H1 (cell line): ENCODE results near the gene SPEM1. TPM values are rescaled to one million over a fixed set of nuclear protein-coding genes. Genes with fewer than 3 reads are reported as not detected.

Experiments used
- CTCF ChIA-PET: fragments of 300-600 bp; sonication (Branson Sonifier 250); formaldehyde crosslinking; loops from one replicate; lab custom pipeline; 2021; ENCODE audit not compliant: partially characterized antibody; lab: Charles Lee
- POLR2A ChIA-PET: fragments of 300-600 bp; sonication (Branson Sonifier 250); formaldehyde crosslinking; loops from one replicate; lab custom pipeline; 2021; ENCODE audit warnings: inconsistent platforms; ENCODE audit not compliant: partially characterized antibody; lab: Charles Lee
- DNase-seq, 2 experiments: peaks; one replicate each; pipeline versions ENCODE4 v3.0.0 to v3.0.0-alpha.2; 2010 to 2022; ENCODE audit warnings: low spot score in 2 of 2, low read depth in 1 of 2, mixed read lengths in 1 of 2
- FAIRE-seq: peaks from 2 replicates; lab custom pipeline; 2011; peaks lifted over from hg19 to GRCh38; lab: Jason Lieb, UNC
- H2AFZ ChIP-seq: 2 replicates; pipeline ENCODE4 v1.8.1; 2012; ENCODE audit warnings: low read length, inconsistent platforms
- H2AK5ac ChIP-seq: 2 replicates; pipeline ENCODE4 v1.6.1; 2013; ENCODE audit warnings: low read depth, low read length
- H2BK120ac ChIP-seq: replicated peaks from 2 replicates; pipeline ENCODE3; 2013; ENCODE audit warnings: low read depth, low read length, inconsistent platforms
- H2BK12ac ChIP-seq: 2 replicates; pipeline ENCODE4 v1.6.1; 2013; ENCODE audit warnings: low read depth, low read length
- H2BK15ac ChIP-seq: 2 replicates; pipeline ENCODE4 v1.6.1; 2013; ENCODE audit warnings: low read length
- H2BK20ac ChIP-seq: 2 replicates; pipeline ENCODE4 v1.6.1; 2013; ENCODE audit warnings: low read length
- H2BK5ac ChIP-seq: 2 replicates; pipeline ENCODE4 v1.6.1; 2013; ENCODE audit warnings: low read depth, low read length
- H3K14ac ChIP-seq: 2 replicates; pipeline ENCODE4 v1.6.1; 2013; ENCODE audit warnings: inconsistent platforms; ENCODE audit not compliant: insufficient read length
- H3K18ac ChIP-seq: 2 replicates; pipeline ENCODE4 v1.6.1; 2013; ENCODE audit warnings: low read length; ENCODE audit errors: extremely low read depth
- H3K23ac ChIP-seq: 2 replicates; pipeline ENCODE4 v1.6.1; 2013; ENCODE audit warnings: inconsistent platforms; ENCODE audit not compliant: insufficient read length
- H3K23me2 ChIP-seq: 2 replicates; pipeline ENCODE4 v1.6.1; 2013; ENCODE audit warnings: low read depth, low read length
- H3K27ac ChIP-seq: 2 replicates; pipeline ENCODE4 v1.6.1; 2011; ENCODE audit warnings: low read depth, low read length, inconsistent platforms
- H3K27me3 ChIP-seq, 4 experiments: replicated peaks in 1 of 4; 1 replicate in 1 of 4; 2 replicates in 3 of 4; pipeline versions ENCODE4 v1.6.1 to v1.8.1; 2011 to 2013; ENCODE audit warnings: low read length in 3 of 4, mild to moderate bottlenecking in 3 of 4, inconsistent platforms in 2 of 4, mixed read lengths in 2 of 4, moderate library complexity in 1 of 4; ENCODE audit not compliant: control insufficient read depth in 3 of 4, insufficient read depth in 3 of 4; ENCODE audit errors: extremely low read depth in 1 of 4
- H3K36me3 ChIP-seq, 4 experiments: 2 replicates each; pipeline versions ENCODE4 v1.6.1 to v1.8.1; 2011 to 2013; ENCODE audit warnings: mild to moderate bottlenecking in 4 of 4, low read length in 3 of 4, moderate library complexity in 2 of 4, control low read depth in 1 of 4, inconsistent platforms in 1 of 4; ENCODE audit not compliant: insufficient read depth in 4 of 4, control insufficient read depth in 2 of 4
- H3K4ac ChIP-seq: replicated peaks from 2 replicates; pipeline ENCODE3; 2013; ENCODE audit warnings: low read length, low read depth, mixed read lengths, inconsistent platforms; ENCODE audit not compliant: insufficient read length
- H3K4me1 ChIP-seq, 4 experiments: replicated peaks in 1 of 4; 1 replicate in 1 of 4; 2 replicates in 3 of 4; pipeline versions ENCODE4 v1.6.1 to v1.8.1; 2011 to 2013; ENCODE audit warnings: low read length in 3 of 4, inconsistent platforms in 2 of 4, mixed read lengths in 1 of 4; ENCODE audit not compliant: insufficient read depth in 4 of 4, control insufficient read depth in 3 of 4
- H3K4me2 ChIP-seq, 2 experiments: 2 replicates each; pipeline versions ENCODE4 v1.6.1 to v1.8.1; 2011 to 2013; ENCODE audit warnings: low read depth in 2 of 2, low read length in 2 of 2, control low read depth in 1 of 2, inconsistent platforms in 1 of 2, mild to moderate bottlenecking in 1 of 2; ENCODE audit not compliant: insufficient read depth in 1 of 2
- H3K4me3 ChIP-seq, 4 experiments: fragments of 200-600, 300-600 bp in 1 of 4; sonication (generic), shearing (Covaris generic), sonication (Bioruptor Twin) in 1 of 4; 2 replicates each; pipeline versions ENCODE4 v1.5.1 to v1.8.1; 2011 to 2016; ENCODE audit warnings: low read length in 4 of 4, low read depth in 3 of 4, control low read depth in 2 of 4, inconsistent platforms in 2 of 4, mild to moderate bottlenecking in 2 of 4, mixed read lengths in 1 of 4, moderate library complexity in 1 of 4; ENCODE audit not compliant: insufficient read depth in 2 of 4; ENCODE audit errors: extremely low read depth in 1 of 4
- H3K56ac ChIP-seq: replicated peaks from 2 replicates; pipeline ENCODE3; 2013; ENCODE audit warnings: low read depth, mild to moderate bottlenecking, mixed read lengths, low read length, inconsistent platforms; ENCODE audit not compliant: insufficient read length
- H3K79me1 ChIP-seq: 2 replicates; pipeline ENCODE4 v1.6.1; 2013; ENCODE audit warnings: low read depth, low read length, control low read depth
- H3K79me2 ChIP-seq, 2 experiments: 2 replicates each; pipeline versions ENCODE4 v1.6.1 to v1.8.1; 2012 to 2013; ENCODE audit warnings: low read length in 2 of 2, mild to moderate bottlenecking in 2 of 2, inconsistent platforms in 1 of 2; ENCODE audit not compliant: insufficient read depth in 2 of 2, control insufficient read depth in 1 of 2
- H3K9ac ChIP-seq, 4 experiments: replicated peaks in 1 of 4; 1 replicate in 1 of 4; 2 replicates in 3 of 4; pipeline versions ENCODE4 v1.6.1 to v1.8.1; 2011 to 2013; ENCODE audit warnings: low read depth in 3 of 4, low read length in 3 of 4, control low read depth in 2 of 4, mild to moderate bottlenecking in 2 of 4, moderate library complexity in 2 of 4, inconsistent platforms in 1 of 4; ENCODE audit errors: extremely low read depth in 1 of 4
- H3K9me3 ChIP-seq, 2 experiments: 2 replicates each; pipeline versions ENCODE4 v1.6.1 to v1.8.1; 2012 to 2013; ENCODE audit warnings: mild to moderate bottlenecking in 2 of 2, moderate library complexity in 2 of 2, control low read depth in 1 of 2, inconsistent platforms in 1 of 2, low read depth in 1 of 2, low read length in 1 of 2, mixed read lengths in 1 of 2; ENCODE audit not compliant: insufficient read depth in 2 of 2
- H4K20me1 ChIP-seq, 2 experiments: replicated peaks in 1 of 2; 2 replicates each; pipeline versions ENCODE3 to v1.8.1; 2011 to 2013; ENCODE audit warnings: inconsistent platforms in 2 of 2, low read length in 2 of 2, mild to moderate bottlenecking in 1 of 2; ENCODE audit not compliant: insufficient read depth in 2 of 2, control insufficient read depth in 1 of 2
- H4K5ac ChIP-seq: 2 replicates; pipeline ENCODE4 v1.6.1; 2013; ENCODE audit warnings: low read length, low read depth, mixed read lengths, inconsistent platforms; ENCODE audit not compliant: insufficient read length
- H4K8ac ChIP-seq: 2 replicates; pipeline ENCODE4 v1.8.0; 2013; ENCODE audit warnings: mild to moderate bottlenecking, moderate library complexity, low read length, inconsistent platforms; ENCODE audit not compliant: insufficient read depth; ENCODE audit errors: extremely low read depth
- H4K91ac ChIP-seq: replicated peaks from 2 replicates; pipeline ENCODE3; 2013; ENCODE audit warnings: low read length, mixed read lengths, inconsistent platforms; ENCODE audit not compliant: insufficient read length
- BACH1 ChIP-seq: IDR thresholded peaks from 2 replicates; pipeline ENCODE4 v1.6.1; 2012; ENCODE audit warnings: low read length, improper control_type of control experiment
- CEBPB ChIP-seq: IDR thresholded peaks from 2 replicates; pipeline ENCODE4 v1.6.1; 2012; ENCODE audit warnings: low read depth, low read length
- HDAC2 ChIP-seq, 2 experiments: fragments of 300-600 bp in 1 of 2; sonication (generic) in 1 of 2; IDR thresholded peaks; 2 replicates each; pipeline ENCODE4 v1.6.1; 2011 to 2012; ENCODE audit warnings: low read depth in 2 of 2, low read length in 2 of 2, mild to moderate bottlenecking in 2 of 2, moderate library complexity in 2 of 2, borderline replicate concordance in 1 of 2, inconsistent platforms in 1 of 2
- HDAC6 ChIP-seq: IDR thresholded peaks from one replicate; pipeline ENCODE4 v1.7.1; 2012; ENCODE audit warnings: low read depth, mild to moderate bottlenecking, inconsistent platforms, low read length, moderate library complexity
- JUN ChIP-seq: IDR thresholded peaks from 2 replicates; pipeline ENCODE4 v1.6.1; 2011; ENCODE audit warnings: low read depth, mild to moderate bottlenecking, improper control_type of control experiment, low read length
- PHF8 ChIP-seq: fragments of 200-600 bp; sonication (generic); conservative IDR thresholded peaks from 2 replicates; pipeline ENCODE4 v1.7.1; 2012; ENCODE audit warnings: low read depth, mild to moderate bottlenecking, inconsistent platforms, low read length, moderate library complexity
- POLR2A ChIP-seq, 2 experiments: IDR thresholded peaks; 1 replicate in 1 of 2; 2 replicates in 1 of 2; pipeline ENCODE4 v1.6.1; 2011; ENCODE audit warnings: low read depth in 2 of 2, low read length in 2 of 2, mild to moderate bottlenecking in 2 of 2; ENCODE audit errors: control extremely low read depth in 1 of 2
- RAD21 ChIP-seq, 2 experiments: IDR thresholded peaks in 1 of 2; conservative IDR thresholded peaks in 1 of 2; 2 replicates each; pipeline ENCODE4 v1.6.1; 2011; ENCODE audit warnings: low read depth in 2 of 2, low read length in 2 of 2, improper control_type of control experiment in 1 of 2, inconsistent platforms in 1 of 2, mild to moderate bottlenecking in 1 of 2, moderate library complexity in 1 of 2
- RFX5 ChIP-seq: IDR thresholded peaks from 2 replicates; pipeline ENCODE4 v1.6.1; 2011; ENCODE audit warnings: low read depth, low read length, improper control_type of control experiment, borderline replicate concordance
- WGBS, 2 experiments: shearing (Covaris generic) in 1 of 2; methylation state at CpG; one replicate each; pipeline versions ENCODE4 v1.1.6 to v1.1.7; 2013 to 2015; ENCODE audit warnings: low lambda C conversion rate in 2 of 2, mixed read lengths in 2 of 2, inconsistent platforms in 1 of 2, low coverage in 1 of 2, missing lambda C conversion rate in 1 of 2; ENCODE audit not compliant: insufficient replicate concordance in 2 of 2, insufficient coverage in 1 of 2, insufficient read length in 1 of 2; ENCODE audit errors: extremely low coverage in 1 of 2, missing lambda C conversion rate in 1 of 2; 5-methylcytosine and 5-hydroxymethylcytosine counted together
- polyA plus RNA-seq, 7 experiments: library from polyadenylated mRNA; depleted of rRNA in 3 of 7; stranded (reverse) in 5 of 7; unstranded in 2 of 7; fragments of >200 nt in 5 of 7; fragments of 200-250 nt in 2 of 7; gene quantifications; 1 replicate in 5 of 7; 2 replicates in 1 of 7; 4 replicates in 1 of 7; pipeline versions ENCODE4 v1.2.1 to v1.2.3, GENCODE V29; 2011 to 2013; ENCODE audit warnings: missing spikeins in 2 of 7, mixed read lengths in 2 of 7
- total RNA-seq: library from RNA; stranded (reverse); fragmentation: NEBNext Ultra II Directional; extraction: Animal tissue kit (Norgen Biotek cat#: 25700); gene quantifications from 2 replicates; pipeline ENCODE4 v1.2.1, GENCODE V29; 2021
- TF ChIP-seq, protein P1 (sequence below): IDR thresholded peaks from 2 replicates; pipeline ENCODE4 v1.6.1; 2012; ENCODE audit warnings: inconsistent platforms

SPEM1 gene
- total and polyA plus RNA-seq, 2 of the 8 experiments (the other 6 are each of a cell fraction or from before 2014, with no cell fraction given): not detected

DNA sequence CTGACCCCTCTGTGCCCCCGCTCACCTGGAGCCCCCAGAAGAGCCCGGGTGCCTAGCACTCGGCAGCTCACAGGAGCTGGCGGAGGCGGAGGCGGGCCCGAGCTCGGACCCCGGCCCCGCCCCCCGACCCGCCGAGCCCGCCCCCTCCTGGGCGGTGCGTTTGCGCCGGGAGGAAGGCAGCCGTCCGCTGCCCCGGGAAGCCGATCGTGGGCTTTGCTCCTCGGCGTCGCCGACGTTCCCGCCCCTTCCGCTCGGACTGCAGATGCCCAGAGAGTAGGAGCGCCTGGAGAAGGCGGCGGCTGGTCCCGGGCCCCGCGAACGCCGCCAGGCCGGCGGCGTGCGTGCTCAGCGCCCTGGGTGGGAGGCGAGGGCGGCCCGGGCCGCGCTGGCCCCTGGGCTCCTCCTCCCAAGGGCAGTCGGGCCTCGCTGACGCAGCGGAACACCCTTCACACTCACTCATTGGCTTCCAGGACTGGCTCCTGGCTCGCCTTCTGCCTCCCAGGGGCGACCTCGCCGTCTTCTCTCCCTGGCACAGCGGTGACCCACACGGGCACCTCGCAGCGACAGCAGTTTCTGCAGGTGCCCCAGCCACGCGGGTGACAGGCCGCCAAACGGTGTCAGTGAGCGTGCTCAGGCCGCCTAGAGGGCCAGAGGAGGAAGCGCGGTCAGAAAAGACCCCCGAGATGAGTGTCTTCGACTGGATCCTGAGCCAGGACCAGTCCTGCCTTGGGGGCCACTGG, 25.5 kb upstream of the SPEM1 start, which contains the start of gene PLSCR3:
Gene PLSCR3, minus strand, starts transcription at position 74 of the 740 bp plus-strand sequence. CDS start 415 bp downstream, outside the sequence.
- peaks cover 0 to 9% (median 3%) of the 10 kb centered on the region in 4 experiments; a peak in 6 of 7 replicates for H3K4me1 ChIP-seq
- no peak within 1 kb of the TSS for H3K23ac ChIP-seq
- no peak within 1 kb of the TSS for H2BK120ac ChIP-seq
- H3K9me3 ChIP-seq: no peaks in the 10 kb centered on the region
- H3K27ac ChIP-seq: no peak within 1 kb of the TSS
- H3K79me1 ChIP-seq: no peaks in the 10 kb centered on the region; the same call in 1 of the 2 replicates
- H3K27me3 ChIP-seq: no peaks in the 10 kb centered on the region
- peak within 1 kb of the TSS; percentile 61; the same call in 1 of the 2 replicates for H2AFZ ChIP-seq
- peak within 1 kb of the TSS; percentile 91 to 95 for H3K4me2 ChIP-seq
- H2BK12ac ChIP-seq: no peak within 1 kb of the TSS
- H4K5ac ChIP-seq: peak within 1 kb of the TSS; percentile 67
- DNase-seq: peak in 1 of 2 experiments; percentile 93
- H3K79me2 ChIP-seq: no peaks in the 10 kb centered on the region
- H3K23me2 ChIP-seq: peaks cover 14% of the 10 kb centered on the region; the same call in 1 of the 2 replicates
- peak within 1 kb of the TSS; percentile 90 for H3K18ac ChIP-seq
- peak within 1 kb of the TSS; percentile 54 for H3K56ac ChIP-seq
- peaks cover 0 to 16% (median 7%) of the 10 kb centered on the region in 4 experiments; a peak in 4 of 8 replicates for H3K36me3 ChIP-seq
- POLR2A ChIA-PET: interaction anchor here (0.6 to 4.9 kb wide), 9 partner anchors 8 to 81 kb away, joined by 3 to 29 read pairs (median 4); partner anchors contain the start of genes TMEM102, TMEM256 and TNK1
- peak within 1 kb of the TSS; percentile 29; the same call in 1 of the 2 replicates for H2BK15ac ChIP-seq
- FAIRE-seq: no peak
- peaks cover 0 to 8% of the 10 kb centered on the region in 2 experiments for H4K20me1 ChIP-seq
- H3K14ac ChIP-seq: no peak within 1 kb of the TSS
- H2BK20ac ChIP-seq: no peak within 1 kb of the TSS
- peak within 1 kb of the TSS; percentile 69 to 83 (median 72) for H3K4me3 ChIP-seq
- 2% methylated on average over 44 of the region's 71 CpGs; no CpG with 5 or more reads in 1 of the 2 experiments for WGBS, 2 experiments
- no peak within 1 kb of the TSS for H2AK5ac ChIP-seq
- H3K9ac ChIP-seq: peak within 1 kb of the TSS in 3 of 4 experiments; percentile 34 to 63 (median 44); a peak in 4 of 7 replicates
- H2BK5ac ChIP-seq: peak within 1 kb of the TSS; percentile 75; the same call in 1 of the 2 replicates
- CTCF ChIA-PET: interaction anchor here (0.6 to 2.6 kb wide), 10 partner anchors 8 to 288 kb away, joined by 3 to 9 read pairs (median 4); partner anchors contain the start of genes KCTD11, SOX15, SPEM1 and TMEM256
- H4K91ac ChIP-seq: no peak within 1 kb of the TSS
- no peak within 1 kb of the TSS; the same call in 1 of the 2 replicates for H4K8ac ChIP-seq
- no peak within 1 kb of the TSS for H3K4ac ChIP-seq
- peak in 1 of 2 experiments; percentile 63; a peak in 1 of 4 replicates for TF ChIP-seq HDAC2 (IDR thresholded peaks at IDR 0.05; ENCODE audit: borderline replicate concordance in 1 of 2, low read depth in 2 of 2, low read length in 2 of 2)
- TF ChIP-seq HDAC6: no peak
- TF ChIP-seq PHF8: peak; percentile 27; the same call in 1 of the 2 replicates
- TF ChIP-seq BACH1: no peak
- TF ChIP-seq JUN: no peak
- TF ChIP-seq, protein P1, sequence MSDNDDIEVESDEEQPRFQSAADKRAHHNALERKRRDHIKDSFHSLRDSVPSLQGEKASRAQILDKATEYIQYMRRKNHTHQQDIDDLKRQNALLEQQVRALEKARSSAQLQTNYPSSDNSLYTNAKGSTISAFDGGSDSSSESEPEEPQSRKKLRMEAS: peak; percentile 85
- no peak for TF ChIP-seq CEBPB
- TF ChIP-seq RFX5: no peak
- TF ChIP-seq RAD21 (IDR thresholded peaks at IDR 0.05 in 1 of 2, conservative IDR thresholded peaks at IDR 0.05 in 1 of 2; ENCODE audit: low read depth in 2 of 2, low read length in 2 of 2): 0 out of 4 replicates have a peak, but pooled peaks have one; percentile 11 to 26
- peak in 1 of 2 experiments; percentile 62; a peak in 1 of 3 replicates for TF ChIP-seq POLR2A (IDR thresholded peaks at IDR 0.05; ENCODE audit: control extremely low read depth in 1 of 2, low read depth in 2 of 2, low read length in 2 of 2)
